ENCODE measurements around the gene KSR2. TPM values are rescaled to one million over a fixed set of nuclear protein-coding genes. Genes with fewer than 3 reads are reported as not detected.

KSR2 gene
- total and polyA plus RNA-seq, 2 of the 13 experiments (the other 11 are each of a cell fraction or from before 2014, with no cell fraction given), result 0.02 TPM; not detected in 1

DNA sequence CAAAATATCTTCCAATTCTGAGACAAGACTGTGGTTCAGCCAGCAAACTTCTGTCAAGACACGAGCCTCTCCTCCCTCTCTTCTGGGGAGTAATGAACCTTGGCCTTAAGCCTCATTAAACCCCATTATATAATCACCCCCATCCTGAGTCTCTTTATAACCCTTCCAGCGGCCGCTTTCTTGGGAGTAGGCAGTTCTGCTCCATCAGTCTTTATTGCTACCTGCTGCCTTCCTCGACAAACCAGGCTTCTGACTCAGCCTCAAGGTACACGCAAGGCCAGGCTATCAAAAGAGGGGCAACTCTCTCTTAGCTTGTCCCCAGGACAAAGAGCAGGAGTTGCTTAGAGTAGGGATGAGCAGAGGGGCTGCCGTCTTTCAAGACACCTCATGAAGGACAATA lies 306.6 kb downstream of the KSR2 start:
- Histone ChIP-seq H3K4me2 (ENCODE audit: low read depth, low read length) (no peak overlapping the region), H2AFZ (ENCODE audit: low read length) (no peak overlapping the region), H3K36me3 (replicated peaks in 1 of 2; ENCODE audit: control insufficient read depth in 1 of 2, insufficient read depth in 2 of 2, low read length in 2 of 2) (no peaks in the 10 kb centered on the region), H3K27me3 (ENCODE audit: control insufficient read depth in 1 of 2, insufficient read depth in 2 of 2, low read length in 2 of 2) (peaks cover 0 to 16% of the 10 kb centered on the region in 2 experiments; a peak in 2 of 5 replicates), H3K27ac (ENCODE audit: extremely low read length, insufficient read depth, low read length) (no peak overlapping the region), H3K4me1 (ENCODE audit: insufficient read depth, low read length) (no peaks in the 10 kb centered on the region), H4K20me1 (ENCODE audit: insufficient read depth, low read length) (no peaks in the 10 kb centered on the region), H3K79me2 (ENCODE audit: insufficient read depth, low read length) (no peaks in the 10 kb centered on the region), H3K4me3 (replicated peaks in 1 of 3; ENCODE audit: insufficient read depth in 1 of 3, low read depth in 2 of 3, low read length in 3 of 3) (no peak overlapping the region), H3K9ac (ENCODE audit: insufficient read depth, low read depth, low read length) (no peak overlapping the region), H3K9me3 (ENCODE audit: low read length) (no peaks in the 10 kb centered on the region)
- BruUV-seq (replicated peaks), result no TSS peak
- FAIRE-seq (no peak), DNase-seq (ENCODE audit: low spot score) (no peak), ATAC-seq (no peak)
- in situ Hi-C loops (cut with HindIII; ENCODE audit: extremely low pct_ligation_motif_present, low pct_unique_long_range_greater_than_20kb) (no loop called here), intact Hi-C loops (cut with micrococcal nuclease; ENCODE audit: unreplicated experiment) (no loop called here)
- TF ChIP-seq GATA4 (IDR thresholded peaks at IDR 0.05; ENCODE audit: borderline replicate concordance, low read depth) (no peak), ZNF350 (CRISPR knock-in tag; IDR thresholded peaks at IDR 0.05; ENCODE audit: borderline replicate concordance, low read depth) (no peak), ZSCAN29 (CRISPR knock-in tag; conservative IDR thresholded peaks at IDR 0.05) (no peak), RNF2 (conservative IDR thresholded peaks at IDR 0.05; ENCODE audit: low read depth) (no peak)
- 0% methylated on average over 6 of the region's 6 CpGs for WGBS (ENCODE audit: low lambda C conversion rate)
- ChIA-PET CTCF (ENCODE audit: low intra/inter-chr PET ratio, low total read pairs) (no interaction called here), POLR2A (no interaction called here)

DNA sequence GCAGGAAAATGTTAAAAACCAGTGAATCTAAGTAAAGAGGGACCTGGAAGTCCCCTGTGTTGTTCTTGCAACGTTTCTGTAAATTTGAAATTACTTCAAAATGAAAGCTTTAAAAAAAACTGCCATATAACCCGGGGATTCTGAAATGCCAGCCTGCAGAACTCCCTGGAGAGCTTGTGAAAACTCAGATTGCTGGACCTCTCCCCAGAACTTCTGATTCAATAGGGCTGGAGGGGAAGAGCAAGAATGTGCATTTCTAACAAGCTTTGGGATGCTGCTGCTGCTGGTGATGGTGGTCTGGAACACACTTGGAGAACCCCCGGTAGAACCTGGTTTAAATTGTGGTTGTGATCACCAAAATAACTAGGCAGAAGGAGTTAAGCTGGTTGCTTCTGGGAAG lies 307.3 kb downstream of the KSR2 start:
- no peak overlapping the region for H3K4me2 ChIP-seq (ENCODE audit: low read depth, low read length)
- 3% methylated on average over 3 of the region's 3 CpGs for WGBS (ENCODE audit: low lambda C conversion rate)
- H3K79me2 ChIP-seq (ENCODE audit: insufficient read depth, low read length), result no peaks in the 10 kb centered on the region
- no peaks in the 10 kb centered on the region for H3K36me3 ChIP-seq (replicated peaks in 1 of 2; ENCODE audit: control insufficient read depth in 1 of 2, insufficient read depth in 2 of 2, low read length in 2 of 2)
- H3K9ac ChIP-seq (ENCODE audit: insufficient read depth, low read depth, low read length), result no peak overlapping the region
- ChIA-PET CTCF (ENCODE audit: low intra/inter-chr PET ratio, low total read pairs) (no interaction called here), POLR2A (no interaction called here)
- no peak overlapping the region for H3K27ac ChIP-seq (ENCODE audit: extremely low read length, insufficient read depth, low read length)
- H3K9me3 ChIP-seq (ENCODE audit: low read length), result no peaks in the 10 kb centered on the region
- no TSS peak for BruUV-seq (replicated peaks)
- intact Hi-C loops (cut with micrococcal nuclease; ENCODE audit: unreplicated experiment) (no loop called here), in situ Hi-C loops (cut with HindIII; ENCODE audit: extremely low pct_ligation_motif_present, low pct_unique_long_range_greater_than_20kb) (no loop called here)
- H3K27me3 ChIP-seq (ENCODE audit: control insufficient read depth in 1 of 2, insufficient read depth in 2 of 2, low read length in 2 of 2), result peaks cover 0 to 8% of the 10 kb centered on the region in 2 experiments; a peak in 2 of 5 replicates
- no peak overlapping the region for H2AFZ ChIP-seq (ENCODE audit: low read length)
- H4K20me1 ChIP-seq (ENCODE audit: insufficient read depth, low read length), result no peaks in the 10 kb centered on the region
- no peak for DNase-seq (ENCODE audit: low spot score)
- FAIRE-seq, result no peak
- H3K4me3 ChIP-seq (replicated peaks in 1 of 3; ENCODE audit: insufficient read depth in 1 of 3, low read depth in 2 of 3, low read length in 3 of 3), result no peak overlapping the region
- no peaks in the 10 kb centered on the region for H3K4me1 ChIP-seq (ENCODE audit: insufficient read depth, low read length)
- no peak for ATAC-seq
- TF ChIP-seq STAT5B (CRISPR knock-in tag; IDR thresholded peaks at IDR 0.05), result no peak
- TF ChIP-seq HMGXB3 (CRISPR knock-in tag; IDR thresholded peaks at IDR 0.05; ENCODE audit: borderline replicate concordance), result no peak
- no peak for TF ChIP-seq CREB3 (CRISPR knock-in tag; IDR thresholded peaks at IDR 0.05)
- TF ChIP-seq ZNF800 (CRISPR knock-in tag; IDR thresholded peaks at IDR 0.05), result no peak
- TF ChIP-seq MTF1 (CRISPR knock-in tag; IDR thresholded peaks at IDR 0.05), result no peak
- no peak for TF ChIP-seq NPAS2 (CRISPR knock-in tag; IDR thresholded peaks at IDR 0.05; ENCODE audit: borderline replicate concordance)
- TF ChIP-seq ZNF891 (CRISPR knock-in tag; IDR thresholded peaks at IDR 0.05), result no peak

Measured in HepG2 (cell line).